H9 (cell line): Measurements from ENCODE around the gene DDI1. TPM values are rescaled to one million over a fixed set of nuclear protein-coding genes. Genes with fewer than 3 reads are reported as not detected.

Source experiments
- DNase-seq: peaks from one replicate; pipeline ENCODE4 v3.0.0-alpha.2; 2017
- H2AFZ ChIP-seq: one replicate; pipeline ENCODE4 v1.6.1; 2013; ENCODE audit warnings: mild to moderate bottlenecking, low read length, control low read depth, moderate library complexity
- H2AK5ac ChIP-seq: 2 replicates; pipeline ENCODE4 v1.6.1; 2013; ENCODE audit warnings: low read length, control low read depth, mixed read lengths; ENCODE audit not compliant: insufficient read length
- H2BK120ac ChIP-seq: one replicate; pipeline ENCODE4 v1.6.1; 2013; ENCODE audit warnings: low read depth, mild to moderate bottlenecking, low read length, control low read depth, inconsistent platforms; ENCODE audit not compliant: poor library complexity, severe bottlenecking
- H2BK12ac ChIP-seq: 2 replicates; pipeline ENCODE4 v1.6.1; 2013; ENCODE audit warnings: low read length, control low read depth, mixed read lengths, low read depth; ENCODE audit not compliant: insufficient read length
- H2BK15ac ChIP-seq: 2 replicates; pipeline ENCODE4 v1.6.1; 2013; ENCODE audit warnings: low read depth, low read length, control low read depth
- H2BK20ac ChIP-seq: one replicate; pipeline ENCODE4 v1.6.1; 2013; ENCODE audit warnings: low read depth, mild to moderate bottlenecking, low read length, control low read depth, inconsistent platforms; ENCODE audit not compliant: poor library complexity, severe bottlenecking
- H2BK5ac ChIP-seq: 2 replicates; pipeline ENCODE4 v1.6.1; 2013; ENCODE audit warnings: low read length, control low read depth, mixed read lengths; ENCODE audit not compliant: insufficient read length
- H3K14ac ChIP-seq: 2 replicates; pipeline ENCODE4 v1.6.1; 2013; ENCODE audit warnings: low read length, control low read depth; ENCODE audit not compliant: insufficient read depth
- H3K18ac ChIP-seq: 2 replicates; pipeline ENCODE4 v1.6.1; 2013; ENCODE audit warnings: low read depth, mild to moderate bottlenecking, mixed read lengths, low read length, control low read depth; ENCODE audit not compliant: insufficient read length
- H3K23ac ChIP-seq: 2 replicates; pipeline ENCODE4 v1.6.1; 2013; ENCODE audit warnings: low read length, control low read depth, mixed read lengths, low read depth; ENCODE audit not compliant: insufficient read length
- H3K23me2 ChIP-seq: 2 replicates; pipeline ENCODE4 v1.6.1; 2013; ENCODE audit warnings: low read depth, mild to moderate bottlenecking, mixed read lengths, low read length, control low read depth; ENCODE audit not compliant: insufficient read length, poor library complexity, severe bottlenecking
- H3K27ac ChIP-seq: 2 replicates; pipeline ENCODE4 v1.5.1; 2013; ENCODE audit warnings: low read length, control low read depth, mixed read lengths, low read depth; ENCODE audit not compliant: insufficient read length
- H3K27me3 ChIP-seq: 2 replicates; pipeline ENCODE4 v1.6.1; 2013; ENCODE audit warnings: low read length, control low read depth, inconsistent platforms; ENCODE audit not compliant: insufficient read depth
- H3K4ac ChIP-seq: 2 replicates; pipeline ENCODE4 v1.6.1; 2013; ENCODE audit warnings: low read depth, mild to moderate bottlenecking, control low read depth, inconsistent platforms, low read length, moderate library complexity
- H3K4me1 ChIP-seq: 2 replicates; pipeline ENCODE4 v1.6.1; 2013; ENCODE audit warnings: low read length, control low read depth, inconsistent platforms; ENCODE audit not compliant: insufficient read depth
- H3K4me2 ChIP-seq: 2 replicates; pipeline ENCODE4 v1.6.1; 2013; ENCODE audit warnings: low read length, control low read depth, mixed read lengths; ENCODE audit not compliant: insufficient read length, insufficient read depth
- H3K56ac ChIP-seq: 2 replicates; pipeline ENCODE4 v1.6.1; 2013; ENCODE audit warnings: low read depth, mild to moderate bottlenecking, mixed read lengths, low read length, control low read depth; ENCODE audit not compliant: insufficient read length
- H3K79me1 ChIP-seq: 2 replicates; pipeline ENCODE4 v1.6.1; 2013; ENCODE audit warnings: low read depth, mild to moderate bottlenecking, moderate library complexity, low read length, control low read depth, inconsistent platforms; ENCODE audit not compliant: insufficient read depth, poor library complexity, severe bottlenecking
- H3K79me2 ChIP-seq: 2 replicates; pipeline ENCODE4 v1.6.1; 2013; ENCODE audit warnings: low read length, control low read depth, inconsistent platforms; ENCODE audit not compliant: insufficient read depth
- H3K9ac ChIP-seq: 2 replicates; pipeline ENCODE4 v1.6.1; 2013; ENCODE audit warnings: low read length, control low read depth, mixed read lengths; ENCODE audit not compliant: insufficient read length; ENCODE audit errors: extremely low read depth
- H3K9me3 ChIP-seq: one replicate; pipeline ENCODE4 v1.6.1; 2013; ENCODE audit warnings: low read depth, low read length, inconsistent platforms; ENCODE audit not compliant: control insufficient read depth
- H3T11ph ChIP-seq: one replicate; pipeline ENCODE4 v1.6.1; 2013; ENCODE audit warnings: mild to moderate bottlenecking, low read length, control low read depth, inconsistent platforms
- H4K20me1 ChIP-seq: one replicate; pipeline ENCODE4 v1.6.1; 2013; ENCODE audit not compliant: control insufficient read depth, insufficient read length, insufficient read depth
- H4K5ac ChIP-seq: 2 replicates; pipeline ENCODE4 v1.6.1; 2013; ENCODE audit warnings: low read depth, mild to moderate bottlenecking, mixed read lengths, low read length, control low read depth; ENCODE audit not compliant: insufficient read length
- H4K8ac ChIP-seq: replicated peaks from 2 replicates; pipeline ENCODE4 v1.6.1; 2013; ENCODE audit warnings: low read length, control low read depth, mixed read lengths, low read depth; ENCODE audit not compliant: insufficient read length
- H4K91ac ChIP-seq: 2 replicates; pipeline ENCODE4 v1.6.1; 2013; ENCODE audit warnings: low read depth, mild to moderate bottlenecking, moderate library complexity, mixed read lengths, low read length, control low read depth; ENCODE audit not compliant: insufficient read length
- H3K27ac Mint-ChIP-seq, 3 experiments: 2 replicates in 2 of 3; 3 replicates in 1 of 3; pipeline ENCODE4 v1.8.0; 2020 to 2021; ENCODE audit warnings: mixed read lengths in 3 of 3, mild to moderate bottlenecking in 1 of 3, moderate library complexity in 1 of 3
- H3K27me3 Mint-ChIP-seq: 2 replicates; pipeline ENCODE4 v1.8.0; 2021; ENCODE audit warnings: low read depth, mild to moderate bottlenecking, moderate library complexity, mixed read lengths
- H3K36me3 Mint-ChIP-seq, 3 experiments: 2 replicates in 2 of 3; 3 replicates in 1 of 3; pipeline ENCODE4 v1.8.0; 2020 to 2021; ENCODE audit warnings: low read depth in 3 of 3, mixed read lengths in 3 of 3; ENCODE audit not compliant: insufficient read depth in 1 of 3
- H3K4me1 Mint-ChIP-seq, 2 experiments: 2 replicates each; pipeline ENCODE4 v1.8.0; 2020; ENCODE audit warnings: mixed read lengths in 2 of 2
- H3K4me3 Mint-ChIP-seq, 2 experiments: 2 replicates in 1 of 2; 3 replicates in 1 of 2; pipeline ENCODE4 v1.8.0; 2020 to 2021; ENCODE audit warnings: mild to moderate bottlenecking in 2 of 2, mixed read lengths in 2 of 2, moderate library complexity in 1 of 2
- H3K9me3 Mint-ChIP-seq, 2 experiments: 2 replicates in 1 of 2; 3 replicates in 1 of 2; pipeline ENCODE4 v1.8.0; 2020; ENCODE audit warnings: mild to moderate bottlenecking in 2 of 2, mixed read lengths in 2 of 2, moderate library complexity in 1 of 2
- total RNA-seq: library from RNA; stranded (reverse); gene quantifications from 2 replicates; pipeline ENCODE4 v1.2.1, GENCODE V29; 2021
- TF ChIP-seq, protein P1 (sequence below): fragments of 200-600 bp; sonication (generic); conservative IDR thresholded peaks from 3 replicates; pipeline ENCODE4 v1.8.0; 2021; ENCODE audit warnings: antibody characterized with exemption, mild to moderate bottlenecking

The DDI1 gene
- total RNA-seq, 1 experiment from 2014 or later: not detected

DNA sequence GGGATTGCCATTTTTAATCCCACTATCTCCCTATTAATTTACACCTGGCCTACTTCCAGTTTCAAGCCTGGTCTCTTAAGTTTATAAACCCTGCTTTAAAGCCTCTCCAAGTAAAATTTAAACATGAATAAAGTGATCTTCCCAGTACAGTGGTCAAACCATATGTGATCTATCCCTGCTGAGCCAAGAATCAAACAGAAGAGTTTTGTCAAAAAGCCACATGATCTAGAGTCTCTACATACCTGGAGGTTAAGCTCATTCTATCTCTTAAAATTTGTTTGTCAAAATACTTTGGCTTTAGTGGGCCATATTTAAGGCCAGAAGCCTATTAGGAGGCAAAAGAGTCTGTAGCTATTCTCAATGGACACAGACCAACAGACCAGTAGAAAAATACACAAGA lies 42.9 kb upstream of the DDI1 start:
- no peak overlapping the region for H3K18ac ChIP-seq

More for the DNA sequence above, 42.9 kb upstream of the DDI1 start:
- no peak overlapping the region for H4K5ac ChIP-seq
- H3K9ac ChIP-seq: no peak overlapping the region
- no peaks in the 10 kb centered on the region for H3K79me2 ChIP-seq
- no peaks in the 10 kb centered on the region for H3K4me1 ChIP-seq
- no peak overlapping the region for H2BK12ac ChIP-seq
- no peak overlapping the region for H2BK120ac ChIP-seq
- H3K4ac ChIP-seq: no peak overlapping the region
- Mint-ChIP-seq H3K9me3 (no peaks in the 10 kb centered on the region), H3K4me3 (no peak overlapping the region), H3K4me1 (no peaks in the 10 kb centered on the region), H3K27me3 (no peaks in the 10 kb centered on the region), H3K36me3 (no peaks in the 10 kb centered on the region), H3K27ac (peak overlapping the region in 1 of 3 experiments; percentile 37; a peak in 1 of 7 replicates)
- no peak overlapping the region for H3K4me2 ChIP-seq
- H2AFZ ChIP-seq: no peak overlapping the region
- H3K56ac ChIP-seq: no peak overlapping the region
- no peak overlapping the region for H3K14ac ChIP-seq
- H2AK5ac ChIP-seq: no peak overlapping the region
- H3K79me1 ChIP-seq: no peaks in the 10 kb centered on the region
- H3T11ph ChIP-seq: no peak overlapping the region
- H3K27me3 ChIP-seq: no peaks in the 10 kb centered on the region
- no peak overlapping the region for H2BK5ac ChIP-seq
- H4K91ac ChIP-seq: no peak overlapping the region
- H3K27ac ChIP-seq: no peak overlapping the region
- H3K23ac ChIP-seq: no peak overlapping the region
- TF ChIP-seq, protein P1, sequence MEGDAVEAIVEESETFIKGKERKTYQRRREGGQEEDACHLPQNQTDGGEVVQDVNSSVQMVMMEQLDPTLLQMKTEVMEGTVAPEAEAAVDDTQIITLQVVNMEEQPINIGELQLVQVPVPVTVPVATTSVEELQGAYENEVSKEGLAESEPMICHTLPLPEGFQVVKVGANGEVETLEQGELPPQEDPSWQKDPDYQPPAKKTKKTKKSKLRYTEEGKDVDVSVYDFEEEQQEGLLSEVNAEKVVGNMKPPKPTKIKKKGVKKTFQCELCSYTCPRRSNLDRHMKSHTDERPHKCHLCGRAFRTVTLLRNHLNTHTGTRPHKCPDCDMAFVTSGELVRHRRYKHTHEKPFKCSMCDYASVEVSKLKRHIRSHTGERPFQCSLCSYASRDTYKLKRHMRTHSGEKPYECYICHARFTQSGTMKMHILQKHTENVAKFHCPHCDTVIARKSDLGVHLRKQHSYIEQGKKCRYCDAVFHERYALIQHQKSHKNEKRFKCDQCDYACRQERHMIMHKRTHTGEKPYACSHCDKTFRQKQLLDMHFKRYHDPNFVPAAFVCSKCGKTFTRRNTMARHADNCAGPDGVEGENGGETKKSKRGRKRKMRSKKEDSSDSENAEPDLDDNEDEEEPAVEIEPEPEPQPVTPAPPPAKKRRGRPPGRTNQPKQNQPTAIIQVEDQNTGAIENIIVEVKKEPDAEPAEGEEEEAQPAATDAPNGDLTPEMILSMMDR: no peak
- H2BK20ac ChIP-seq: no peak overlapping the region
- no peaks in the 10 kb centered on the region for H3K23me2 ChIP-seq
- no peaks in the 10 kb centered on the region for H3K9me3 ChIP-seq
- H4K20me1 ChIP-seq: no peaks in the 10 kb centered on the region
- H2BK15ac ChIP-seq: no peak overlapping the region
- no peak for DNase-seq
- no peak overlapping the region for H4K8ac ChIP-seq
